ENCODE measurements around the gene SUGCT. TPM values are rescaled to one million over a fixed set of nuclear protein-coding genes. Genes with fewer than 3 reads are reported as not detected.

SUGCT gene
- total RNA-seq, 1 donor from 2014 or later, result 1.6 TPM

- Mint-ChIP-seq H3K4me1 (ENCODE audit: unreplicated experiment) (no peaks in the 10 kb centered on the region), H3K36me3 (ENCODE audit: low read depth, unreplicated experiment) (no peaks in the 10 kb centered on the region), H3K27me3 (ENCODE audit: unreplicated experiment) (no peaks in the 10 kb centered on the region), H3K9me3 (ENCODE audit: unreplicated experiment) (no peaks in the 10 kb centered on the region), H3K4me3 (ENCODE audit: unreplicated experiment) (no peak overlapping the region), H3K27ac (ENCODE audit: unreplicated experiment) (no peak overlapping the region)
- DNase-seq (ENCODE audit: low spot score), result no peak
- TF ChIP-seq, protein P1, sequence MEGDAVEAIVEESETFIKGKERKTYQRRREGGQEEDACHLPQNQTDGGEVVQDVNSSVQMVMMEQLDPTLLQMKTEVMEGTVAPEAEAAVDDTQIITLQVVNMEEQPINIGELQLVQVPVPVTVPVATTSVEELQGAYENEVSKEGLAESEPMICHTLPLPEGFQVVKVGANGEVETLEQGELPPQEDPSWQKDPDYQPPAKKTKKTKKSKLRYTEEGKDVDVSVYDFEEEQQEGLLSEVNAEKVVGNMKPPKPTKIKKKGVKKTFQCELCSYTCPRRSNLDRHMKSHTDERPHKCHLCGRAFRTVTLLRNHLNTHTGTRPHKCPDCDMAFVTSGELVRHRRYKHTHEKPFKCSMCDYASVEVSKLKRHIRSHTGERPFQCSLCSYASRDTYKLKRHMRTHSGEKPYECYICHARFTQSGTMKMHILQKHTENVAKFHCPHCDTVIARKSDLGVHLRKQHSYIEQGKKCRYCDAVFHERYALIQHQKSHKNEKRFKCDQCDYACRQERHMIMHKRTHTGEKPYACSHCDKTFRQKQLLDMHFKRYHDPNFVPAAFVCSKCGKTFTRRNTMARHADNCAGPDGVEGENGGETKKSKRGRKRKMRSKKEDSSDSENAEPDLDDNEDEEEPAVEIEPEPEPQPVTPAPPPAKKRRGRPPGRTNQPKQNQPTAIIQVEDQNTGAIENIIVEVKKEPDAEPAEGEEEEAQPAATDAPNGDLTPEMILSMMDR (IDR thresholded peaks at IDR 0.05; ENCODE audit: unreplicated experiment), result no peak
Measured at GRCh38 chr7:40659231-40659630, 524.4 kb downstream of the SUGCT start.

DNA sequence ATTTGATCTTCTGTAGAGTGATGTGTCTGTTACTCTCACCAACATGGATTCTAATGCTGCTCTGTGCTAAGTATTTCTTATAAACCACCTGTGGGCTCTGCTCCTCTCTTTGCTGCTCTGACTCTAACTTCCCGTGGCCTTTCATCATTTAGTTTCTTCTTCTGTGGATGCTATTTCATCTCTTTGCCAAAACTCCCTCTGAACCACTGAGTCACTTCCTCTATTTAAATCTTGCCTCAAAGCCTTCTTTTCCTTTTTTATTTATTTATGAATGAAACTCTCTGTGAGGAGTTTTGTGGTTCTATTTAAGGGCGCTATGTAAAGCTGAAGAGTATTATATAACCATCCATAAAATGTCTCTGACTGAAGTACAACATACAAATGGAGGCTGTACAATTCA, 538.5 kb downstream of the SUGCT start:
- TF ChIP-seq, protein P1 (IDR thresholded peaks at IDR 0.05; ENCODE audit: unreplicated experiment), result no peak
- no peaks in the 10 kb centered on the region for H3K36me3 Mint-ChIP-seq (ENCODE audit: low read depth, unreplicated experiment)
- H3K9me3 Mint-ChIP-seq (ENCODE audit: unreplicated experiment), result no peaks in the 10 kb centered on the region
- H3K4me3 Mint-ChIP-seq (ENCODE audit: unreplicated experiment), result no peak overlapping the region
- H3K27me3 Mint-ChIP-seq (ENCODE audit: unreplicated experiment), result peaks cover 2% of the 10 kb centered on the region
- H3K4me1 Mint-ChIP-seq (ENCODE audit: unreplicated experiment), result no peaks in the 10 kb centered on the region
- no peak for DNase-seq (ENCODE audit: low spot score)
- H3K27ac Mint-ChIP-seq (ENCODE audit: unreplicated experiment), result no peak overlapping the region

DNA sequence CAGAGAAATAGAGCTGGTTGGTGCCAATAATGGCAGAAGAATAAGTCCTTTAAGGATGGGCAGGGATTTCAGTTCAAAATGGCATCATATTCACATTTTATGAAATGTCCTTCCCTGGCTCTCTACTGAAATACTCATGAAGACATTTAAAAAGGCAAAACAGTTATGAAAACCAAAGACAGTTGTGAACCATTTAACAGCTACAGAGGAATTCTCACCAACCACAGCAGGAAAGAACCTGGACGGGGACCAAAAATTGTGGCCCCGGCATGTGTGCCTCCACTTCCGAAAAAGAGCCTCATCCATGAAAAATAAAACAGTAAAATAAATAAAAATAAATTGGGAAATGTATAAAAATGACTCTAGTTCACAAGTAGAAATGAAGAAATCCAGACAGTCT, 539.5 kb downstream of the SUGCT start:
- Mint-ChIP-seq H3K36me3 (ENCODE audit: low read depth, unreplicated experiment) (no peaks in the 10 kb centered on the region), H3K27me3 (ENCODE audit: unreplicated experiment) (peaks cover 2% of the 10 kb centered on the region), H3K27ac (ENCODE audit: unreplicated experiment) (no peak overlapping the region), H3K9me3 (ENCODE audit: unreplicated experiment) (no peaks in the 10 kb centered on the region), H3K4me3 (ENCODE audit: unreplicated experiment) (no peak overlapping the region), H3K4me1 (ENCODE audit: unreplicated experiment) (no peaks in the 10 kb centered on the region)
- TF ChIP-seq, protein P1 (IDR thresholded peaks at IDR 0.05; ENCODE audit: unreplicated experiment), result no peak
- no peak for DNase-seq (ENCODE audit: low spot score)

DNA sequence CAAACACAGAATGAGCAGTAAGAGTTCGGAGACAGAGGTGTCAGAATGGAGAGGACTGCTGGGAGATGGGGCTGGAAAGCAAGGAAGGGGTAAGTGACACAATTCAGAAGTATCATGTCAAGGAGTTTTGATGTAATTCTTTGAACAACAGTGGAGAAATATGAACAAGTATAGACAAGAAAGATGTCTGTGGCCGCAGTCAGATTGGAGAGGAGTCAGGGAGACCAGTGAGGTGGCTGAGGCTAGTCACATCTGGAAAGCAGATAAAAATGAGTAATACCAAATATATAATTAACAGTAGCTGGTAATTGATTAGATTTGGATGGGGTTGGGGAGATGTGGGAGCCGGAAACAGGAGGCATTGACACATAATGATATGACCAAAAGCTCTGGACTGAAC, 540.9 kb downstream of the SUGCT start:
- no peaks in the 10 kb centered on the region for H3K9me3 Mint-ChIP-seq (ENCODE audit: unreplicated experiment)
- no peak for DNase-seq (ENCODE audit: low spot score)
- H3K36me3 Mint-ChIP-seq (ENCODE audit: low read depth, unreplicated experiment), result no peaks in the 10 kb centered on the region
- H3K27me3 Mint-ChIP-seq (ENCODE audit: unreplicated experiment), result peaks cover 2% of the 10 kb centered on the region
- H3K27ac Mint-ChIP-seq (ENCODE audit: unreplicated experiment), result no peak overlapping the region
- no peaks in the 10 kb centered on the region for H3K4me1 Mint-ChIP-seq (ENCODE audit: unreplicated experiment)
- TF ChIP-seq, protein P1 (IDR thresholded peaks at IDR 0.05; ENCODE audit: unreplicated experiment), result no peak
- H3K4me3 Mint-ChIP-seq (ENCODE audit: unreplicated experiment), result no peak overlapping the region

DNA sequence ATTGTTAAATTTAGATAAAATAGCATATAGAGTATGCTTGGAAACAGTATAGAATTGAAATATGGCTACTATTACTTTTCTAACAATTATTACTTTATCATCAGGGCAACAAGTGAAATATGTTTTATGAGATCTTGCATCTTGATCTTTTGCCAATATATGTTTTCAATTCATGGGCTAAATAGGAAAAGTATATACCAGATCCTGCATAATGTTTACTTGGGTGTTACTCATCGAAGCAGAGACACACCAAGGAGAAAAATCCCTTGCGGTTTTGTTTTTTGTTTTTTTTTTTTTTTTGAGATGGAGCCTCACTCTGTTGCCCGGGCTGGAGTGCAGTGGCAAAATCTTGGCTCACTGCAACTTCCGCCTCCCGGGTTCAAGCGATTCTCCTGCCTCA, 541.4 kb downstream of the SUGCT start:
- Mint-ChIP-seq H3K36me3 (ENCODE audit: low read depth, unreplicated experiment) (no peaks in the 10 kb centered on the region), H3K9me3 (ENCODE audit: unreplicated experiment) (no peaks in the 10 kb centered on the region), H3K27me3 (ENCODE audit: unreplicated experiment) (peaks cover 2% of the 10 kb centered on the region), H3K4me3 (ENCODE audit: unreplicated experiment) (no peak overlapping the region), H3K4me1 (ENCODE audit: unreplicated experiment) (no peaks in the 10 kb centered on the region), H3K27ac (ENCODE audit: unreplicated experiment) (no peak overlapping the region)
- TF ChIP-seq, protein P1 (IDR thresholded peaks at IDR 0.05; ENCODE audit: unreplicated experiment), result no peak
- no peak for DNase-seq (ENCODE audit: low spot score)

Data from endothelial cell (in vitro differentiated cells).